SK-N-MC (cell line): ENCODE results near the gene GBA3.

Source experiments
- DNase-seq: peaks from one replicate; pipeline ENCODE4 v3.0.0-alpha.2; 2011; ENCODE audit warnings: low read depth, low spot score
- H3K27ac ChIP-seq: fragments of 200-600 bp; sonication (generic); 2 replicates; pipeline ENCODE4 v1.5.1; 2016; ENCODE audit warnings: mixed run types
- H3K36me3 ChIP-seq: fragments of 200-600 bp; sonication (generic); 2 replicates; pipeline ENCODE4 v1.6.1; 2017; ENCODE audit warnings: antibody characterized with exemption, low read length, mixed read lengths; ENCODE audit not compliant: insufficient read depth
- H3K4me3 ChIP-seq: fragments of 200-600 bp; sonication (generic); 2 replicates; pipeline ENCODE4 v1.5.1; 2016
- H3K9ac ChIP-seq: fragments of 200-600 bp; sonication (generic); 2 replicates; pipeline ENCODE4 v1.8.0; 2017; ENCODE audit warnings: mixed run types, mixed read lengths; ENCODE audit not compliant: insufficient read length
- H3K9me3 ChIP-seq: fragments of 200-600 bp; sonication (generic); 2 replicates; pipeline ENCODE4 v1.6.1; 2017; ENCODE audit warnings: low read depth, mild to moderate bottlenecking, antibody characterized with exemption, low read length, moderate library complexity, mixed read lengths
- EZH2 ChIP-seq: fragments of 200-600 bp; sonication (generic); IDR thresholded peaks from one replicate; pipeline ENCODE4 v1.6.1; 2017; ENCODE audit warnings: antibody characterized with exemption
- FOXP2 ChIP-seq: optimal IDR thresholded peaks from 2 replicates; pipeline ENCODE3; 2011; ENCODE audit warnings: mild to moderate bottlenecking, moderate library complexity; ENCODE audit not compliant: insufficient read depth; ENCODE audit errors: extremely low read length, control extremely low read depth
- POLR2AphosphoS5 ChIP-seq: IDR thresholded peaks from 2 replicates; pipeline ENCODE4 v1.6.1; 2012; ENCODE audit warnings: mild to moderate bottlenecking, low read depth, low read length, borderline replicate concordance

Gene GBA3

GRCh38 chr4:22668301-22668700, 24.4 kb upstream of the GBA3 start:
- Histone ChIP-seq H3K9ac (no peak overlapping the region), H3K9me3 (no peaks in the 10 kb centered on the region), H3K36me3 (no peaks in the 10 kb centered on the region), H3K4me3 (no peak overlapping the region), H3K27ac (no peak overlapping the region)
- TF ChIP-seq POLR2AphosphoS5 (no peak), EZH2 (no peak), FOXP2 (no peak)
- no peak for DNase-seq

- no peak for TF ChIP-seq FOXP2
- no peak for TF ChIP-seq POLR2AphosphoS5
- no peak for TF ChIP-seq EZH2
- no peak overlapping the region for H3K4me3 ChIP-seq
- H3K27ac ChIP-seq = no peak overlapping the region
- no peaks in the 10 kb centered on the region for H3K36me3 ChIP-seq
- H3K9ac ChIP-seq = no peak overlapping the region
- no peak for DNase-seq
- no peaks in the 10 kb centered on the region for H3K9me3 ChIP-seq
Measured at GRCh38 chr4:22668702-22669101, 24.0 kb upstream of the GBA3 start.

- DNase-seq = no peak
Measured at GRCh38 chr4:22670956-22671355, 21.8 kb upstream of the GBA3 start.

GRCh38 chr4:22672519-22672918, 20.2 kb upstream of the GBA3 start:
- no peak for TF ChIP-seq FOXP2
- TF ChIP-seq POLR2AphosphoS5 = no peak
- TF ChIP-seq EZH2 = no peak
- DNase-seq = no peak
- Histone ChIP-seq H3K9ac (no peak overlapping the region), H3K4me3 (no peak overlapping the region), H3K9me3 (no peaks in the 10 kb centered on the region), H3K27ac (no peak overlapping the region), H3K36me3 (no peaks in the 10 kb centered on the region)

More at GRCh38 chr4:22670956-22671355, 21.8 kb upstream of the GBA3 start:
- TF ChIP-seq EZH2 (no peak), FOXP2 (no peak), POLR2AphosphoS5 (no peak)
- no peaks in the 10 kb centered on the region for H3K36me3 ChIP-seq
- no peak overlapping the region for H3K9ac ChIP-seq
- no peak overlapping the region for H3K27ac ChIP-seq
- H3K4me3 ChIP-seq = no peak overlapping the region
- no peaks in the 10 kb centered on the region for H3K9me3 ChIP-seq

GRCh38 chr4:22672944-22673343, 19.8 kb upstream of the GBA3 start:
- no peak overlapping the region for H3K9ac ChIP-seq
- no peaks in the 10 kb centered on the region for H3K9me3 ChIP-seq
- no peak for TF ChIP-seq FOXP2
- TF ChIP-seq POLR2AphosphoS5 = no peak
- TF ChIP-seq EZH2 = no peak
- no peak for DNase-seq
- no peak overlapping the region for H3K27ac ChIP-seq
- H3K4me3 ChIP-seq = no peak overlapping the region
- no peaks in the 10 kb centered on the region for H3K36me3 ChIP-seq

- Histone ChIP-seq H3K36me3 (no peaks in the 10 kb centered on the region), H3K27ac (no peak overlapping the region), H3K9me3 (no peaks in the 10 kb centered on the region), H3K4me3 (no peak overlapping the region), H3K9ac (no peak overlapping the region)
- no peak for DNase-seq
- TF ChIP-seq POLR2AphosphoS5 (no peak), FOXP2 (no peak), EZH2 (no peak)
Measured at GRCh38 chr4:22674700-22675099, 18.0 kb upstream of the GBA3 start.

GRCh38 chr4:22676063-22676462, 16.7 kb upstream of the GBA3 start:
- no peak for DNase-seq
- TF ChIP-seq FOXP2 = no peak
- TF ChIP-seq POLR2AphosphoS5 = no peak
- no peak for TF ChIP-seq EZH2
- no peaks in the 10 kb centered on the region for H3K9me3 ChIP-seq
- H3K27ac ChIP-seq = no peak overlapping the region
- H3K4me3 ChIP-seq = no peak overlapping the region
- no peak overlapping the region for H3K9ac ChIP-seq
- H3K36me3 ChIP-seq = no peaks in the 10 kb centered on the region

GRCh38 chr4:22677780-22678179, 15.0 kb upstream of the GBA3 start:
- no peak for TF ChIP-seq FOXP2
- TF ChIP-seq POLR2AphosphoS5 = no peak
- TF ChIP-seq EZH2 = no peak
- H3K9ac ChIP-seq = no peak overlapping the region
- no peak for DNase-seq
- no peaks in the 10 kb centered on the region for H3K36me3 ChIP-seq
- H3K9me3 ChIP-seq = no peaks in the 10 kb centered on the region
- no peak overlapping the region for H3K4me3 ChIP-seq
- no peak overlapping the region for H3K27ac ChIP-seq

GRCh38 chr4:22678940-22679854, 13.5 kb upstream of the GBA3 start:
- no peak for DNase-seq
- no peak overlapping the region for H3K9ac ChIP-seq
- H3K9me3 ChIP-seq = no peaks in the 10 kb centered on the region
- no peaks in the 10 kb centered on the region for H3K36me3 ChIP-seq
- H3K4me3 ChIP-seq = no peak overlapping the region
- H3K27ac ChIP-seq = no peak overlapping the region
- TF ChIP-seq FOXP2 (no peak), POLR2AphosphoS5 (no peak), EZH2 (no peak)
